K562 (cell line): Measurements from ENCODE around the gene MDP1. TPM values are rescaled to one million over a fixed set of nuclear protein-coding genes. Genes with fewer than 3 reads are reported as not detected.
"Not testable (repeated sequence)": the region's sequence is repeated elsewhere in the genome, so short reads cannot be mapped to it uniquely, and the experiment has no call there.

Experiments
- ATAC-seq: fragments of 200-7000 bp; cut with Tn5 transposase; 3 replicates; pipeline ENCODE4 v1.9.1; 2020; ENCODE audit warnings: moderate library complexity
- BruUV-seq: library from RNA; stranded (reverse); fragments of 400-500 nt; replicated peaks from 2 replicates; lab custom pipeline; 2021; lab: Mats Ljungman, UMichigan
- CTCF ChIA-PET: fragments of 300-600 bp; formaldehyde crosslinking; extraction: SDS; loops from one replicate; lab custom pipeline; 2021; ENCODE audit warnings: low intra/inter-chr PET ratio; lab: Yijun Ruan, JAX
- POLR2A ChIA-PET: fragments of 300-600, 350-650 bp; sonication (Branson Sonifier 250); formaldehyde crosslinking; extraction: SDS; loops from one replicate; lab custom pipeline; 2021; ENCODE audit warnings: antibody characterized with exemption, inconsistent platforms; lab: Yijun Ruan, JAX
- DNase-seq, 4 experiments: peaks; one replicate each; pipeline versions ENCODE4 v3.0.0 to v3.0.0-alpha.2; 2011 to 2018; ENCODE audit warnings: low spot score in 3 of 4, mixed read lengths in 3 of 4; ENCODE audit errors: extremely low read depth in 1 of 4
- FAIRE-seq: peaks from 2 replicates; lab custom pipeline; 2011; peaks lifted over from hg19 to GRCh38; lab: Jason Lieb, UNC
- H2AFZ ChIP-seq: 2 replicates; pipeline ENCODE4 v1.6.0; 2011; ENCODE audit warnings: low read depth, low read length, control low read depth, inconsistent platforms
- H3K27ac ChIP-seq: fragments of 200-600 bp; 3 replicates; pipeline ENCODE4 v1.8.0; 2011; ENCODE audit warnings: low read depth, mild to moderate bottlenecking, control low read depth, inconsistent platforms, low read length, moderate library complexity, mixed read lengths; ENCODE audit errors: extremely low read depth
- H3K27me3 ChIP-seq, 2 experiments: fragments of 300-600 bp in 1 of 2; 2 replicates in 1 of 2; 3 replicates in 1 of 2; pipeline versions ENCODE4 v1.6.0 to v1.8.0; 2011; ENCODE audit warnings: inconsistent platforms in 2 of 2, low read length in 2 of 2, mild to moderate bottlenecking in 1 of 2, mixed read lengths in 1 of 2, moderate library complexity in 1 of 2; ENCODE audit not compliant: control insufficient read depth in 2 of 2, insufficient read depth in 2 of 2
- H3K36me3 ChIP-seq: fragments of 300-600 bp; 3 replicates; pipeline ENCODE4 v1.8.0; 2011; ENCODE audit warnings: mild to moderate bottlenecking, low read length, inconsistent platforms; ENCODE audit not compliant: control insufficient read depth, insufficient read depth
- H3K4me1 ChIP-seq, 2 experiments: fragments of 200-600 bp in 1 of 2; replicated peaks in 1 of 2; 2 replicates in 1 of 2; 3 replicates in 1 of 2; pipeline versions ENCODE4 v1.5.1 to v1.8.0; 2011; ENCODE audit warnings: inconsistent platforms in 2 of 2, low read length in 2 of 2, mild to moderate bottlenecking in 1 of 2, mixed read lengths in 1 of 2, moderate library complexity in 1 of 2; ENCODE audit not compliant: control insufficient read depth in 2 of 2, insufficient read depth in 2 of 2
- H3K4me2 ChIP-seq: 2 replicates; pipeline ENCODE4 v1.6.1; 2011; ENCODE audit warnings: low read length, control low read depth, inconsistent platforms, mixed read lengths; ENCODE audit not compliant: insufficient read depth
- H3K4me3 ChIP-seq: fragments of 200-600 bp; sonication (generic), shearing (Covaris generic); 2 replicates; pipeline ENCODE4 v1.5.1; 2016; ENCODE audit warnings: control low read depth, inconsistent platforms
- H3K79me2 ChIP-seq: fragments of 200-600 bp; 3 replicates; pipeline ENCODE4 v1.8.0; 2011; ENCODE audit warnings: low read length, inconsistent platforms; ENCODE audit not compliant: control insufficient read depth, insufficient read depth
- H3K9ac ChIP-seq, 2 experiments: 2 replicates each; pipeline versions ENCODE4 v1.6.0 to v1.6.1; 2011; ENCODE audit warnings: low read depth in 2 of 2, low read length in 2 of 2, control low read depth in 1 of 2, inconsistent platforms in 1 of 2, mild to moderate bottlenecking in 1 of 2, mixed read lengths in 1 of 2; ENCODE audit not compliant: insufficient read depth in 1 of 2
- H3K9me1 ChIP-seq: one replicate; pipeline ENCODE4 v1.6.0; 2011; ENCODE audit warnings: inconsistent platforms, mild to moderate bottlenecking, low read length, moderate library complexity; ENCODE audit not compliant: control insufficient read depth, insufficient read depth
- H3K9me3 ChIP-seq: replicated peaks from 2 replicates; pipeline ENCODE4 v1.5.1; 2011; ENCODE audit warnings: low read depth, low read length, inconsistent platforms; ENCODE audit not compliant: control insufficient read depth, insufficient read depth
- H4K20me1 ChIP-seq: replicated peaks from 2 replicates; pipeline ENCODE4 v1.6.1; 2011; ENCODE audit warnings: low read length, inconsistent platforms, mixed read lengths; ENCODE audit not compliant: control insufficient read depth, insufficient read depth
- POLR2A ChIP-seq: fragments of 450-650 bp; conservative IDR thresholded peaks from 2 replicates; pipeline ENCODE4 v1.6.1; 2016
- WGBS: fragments of 100-300 bp; shearing (Covaris generic); methylation state at CpG from one replicate; pipeline ENCODE4 v1.1.6; 2016; ENCODE audit warnings: low coverage, mixed read lengths; ENCODE audit not compliant: insufficient coverage; ENCODE audit errors: missing lambda C conversion rate; 5-methylcytosine and 5-hydroxymethylcytosine counted together
- in situ Hi-C: fragments of 300-500 bp; cut with MboI; formaldehyde crosslinking; loops from 4 replicates; pipeline ENCODE4 v1.15.0; 2018; ENCODE audit warnings: inconsistent platforms, mixed read lengths
- intact Hi-C: fragments of 100-400 bp; cut with micrococcal nuclease; formaldehyde crosslinking; loops from 2 replicates; pipeline ENCODE4 v1.14.2; 2022
- polyA plus RNA-seq, 8 experiments: library from polyadenylated mRNA; depleted of rRNA in 4 of 8; stranded (reverse) in 5 of 8; unstranded in 3 of 8; fragments of >200 nt; fragmentation: Nextera tagmentation in 2 of 8; fragmentation: Illumina TruSeq in 1 of 8; extraction: Ambion mirVana in 2 of 8; extraction: Trizol in 1 of 8; gene quantifications; 2 replicates each; pipeline versions ENCODE4 v1.2.1 to v1.2.3, GENCODE V29; 2011 to 2014; ENCODE audit warnings: inconsistent platforms in 1 of 8, missing spikeins in 1 of 8
- total RNA-seq, 7 experiments: library from RNA; depleted of rRNA in 6 of 7; stranded (reverse); fragments of >200 nt in 6 of 7; fragmentation: Illumina TruSeq in 2 of 7; extraction: Trizol in 2 of 7; gene quantifications; 2 replicates each; pipeline versions ENCODE4 v1.2.1 to v1.2.3, GENCODE V29; 2011 to 2021; ENCODE audit warnings: low replicate concordance in 1 of 7

MDP1 gene
- total and polyA plus RNA-seq, 9 of the 15 experiments (the other 6 are each of a cell fraction or from before 2014, with no cell fraction given) = 2.7 to 29.6 (median 11.0) TPM

GRCh38 chr14:24203249-24203886 lies 12.5 kb downstream of the MDP1 start:
- DNase-seq, BruUV-seq, CTCF ChIA-PET, H3K9me1 ChIP-seq, H3K4me3 ChIP-seq, in situ Hi-C loops, ATAC-seq, H3K9ac ChIP-seq, H4K20me1 ChIP-seq, H3K9me3 ChIP-seq, H3K79me2 ChIP-seq, H2AFZ ChIP-seq, H3K4me2 ChIP-seq, intact Hi-C loops, FAIRE-seq, H3K27ac ChIP-seq, H3K27me3 ChIP-seq: not testable (repeated sequence)
- 83% methylated on average over 4 of the region's 16 CpGs for WGBS
- Histone ChIP-seq H3K4me1 (peaks cover 8 to 12% of the 10 kb centered on the region in 2 experiments; a peak in 4 of 5 replicates), H3K36me3 (peaks cover 44% of the 10 kb centered on the region; the same call in 2 of the 3 replicates)
- POLR2A ChIA-PET = interaction anchor here (1.7 kb wide), 1 partner anchor 8 kb away, joined by 5 read pairs; the partner anchor contains the start of gene TM9SF1
- TF ChIP-seq POLR2A = 0 out of 2 replicates have a peak, but pooled peaks have one; percentile 19

- DNase-seq, intact Hi-C loops, H4K20me1 ChIP-seq, CTCF ChIA-PET, FAIRE-seq, H3K9me3 ChIP-seq, H3K9ac ChIP-seq, H3K79me2 ChIP-seq, H3K4me3 ChIP-seq, H3K27ac ChIP-seq, H2AFZ ChIP-seq, H3K4me1 ChIP-seq, H3K27me3 ChIP-seq, H3K9me1 ChIP-seq, BruUV-seq, ATAC-seq, H3K4me2 ChIP-seq, in situ Hi-C loops: not testable (repeated sequence)
- 100% methylated on average over 8 of the region's 8 CpGs for WGBS
- H3K36me3 ChIP-seq = peaks cover 37% of the 10 kb centered on the region; the same call in 2 of the 3 replicates
- POLR2A ChIA-PET = interaction anchor here (0.6 kb wide), 1 partner anchor 11 kb away, joined by 3 read pairs; the partner anchor contains the start of gene CHMP4A
Measured at GRCh38 chr14:24202538-24202937, 13.3 kb downstream of the MDP1 start.
